ENCODE results near the gene HSPA4L.

The HSPA4L gene

GRCh38 chr4:127783955-127784770 is 2.0 kb downstream of the HSPA4L start:
- no peak for DNase-seq

GRCh38 chr4:127788517-127788916 is 6.4 kb downstream of the HSPA4L start:
- no peak for DNase-seq

GRCh38 chr4:127791391-127791790 is 9.3 kb downstream of the HSPA4L start:
- no peak for DNase-seq

GRCh38 chr4:127793528-127793927 is 11.4 kb downstream of the HSPA4L start:
- no peak for DNase-seq

- DNase-seq: no peak
Measured at GRCh38 chr4:127799711-127800110, 17.6 kb downstream of the HSPA4L start.

- no peak for DNase-seq
Measured at GRCh38 chr4:127809173-127809800, 27.2 kb downstream of the HSPA4L start.

- DNase-seq: no peak
Measured at GRCh38 chr4:127810551-127810950, 28.4 kb downstream of the HSPA4L start.

- DNase-seq: no peak
Measured at GRCh38 chr4:127822430-127822829, 40.3 kb downstream of the HSPA4L start.

- no peak for DNase-seq
Measured at GRCh38 chr4:127828121-127828520, 46.0 kb downstream of the HSPA4L start.

GRCh38 chr4:127829014-127829413 is 46.9 kb downstream of the HSPA4L start:
- DNase-seq: no peak

GRCh38 chr4:127832585-127832984 is 50.5 kb downstream of the HSPA4L start:
- no peak for DNase-seq

- DNase-seq: no peak
Measured at GRCh38 chr4:127843704-127844600, 61.8 kb downstream of the HSPA4L start.

- DNase-seq: no peak
Measured at GRCh38 chr4:127844601-127845116, 62.5 kb downstream of the HSPA4L start.

GRCh38 chr4:127846061-127846460 is 63.9 kb downstream of the HSPA4L start:
- no peak for DNase-seq

GRCh38 chr4:127846765-127847164 is 64.6 kb downstream of the HSPA4L start:
- DNase-seq: no peak

- DNase-seq: no peak
Measured at GRCh38 chr4:127849505-127850234, 67.5 kb downstream of the HSPA4L start.

GRCh38 chr4:127852661-127853060 is 70.5 kb downstream of the HSPA4L start:
- DNase-seq: no peak

GRCh38 chr4:127856196-127856812 is 74.2 kb downstream of the HSPA4L start:
- no peak for DNase-seq

- DNase-seq: no peak
Measured at GRCh38 chr4:127856813-127857447, 74.8 kb downstream of the HSPA4L start.

- DNase-seq: no peak
Measured at GRCh38 chr4:127857641-127858040, 75.5 kb downstream of the HSPA4L start.

GRCh38 chr4:127868196-127868595 is 86.1 kb downstream of the HSPA4L start:
- DNase-seq: no peak

- no peak for DNase-seq
Measured at GRCh38 chr4:127870281-127870680, 88.2 kb downstream of the HSPA4L start.

Measured in NCI-H1436 (cell line).